ENCODE data around the gene SHC2.
"Not testable (repeated sequence)": the region's sequence is repeated elsewhere in the genome, so short reads cannot be mapped to it uniquely, and the experiment has no call there.

Gene SHC2

DNA sequence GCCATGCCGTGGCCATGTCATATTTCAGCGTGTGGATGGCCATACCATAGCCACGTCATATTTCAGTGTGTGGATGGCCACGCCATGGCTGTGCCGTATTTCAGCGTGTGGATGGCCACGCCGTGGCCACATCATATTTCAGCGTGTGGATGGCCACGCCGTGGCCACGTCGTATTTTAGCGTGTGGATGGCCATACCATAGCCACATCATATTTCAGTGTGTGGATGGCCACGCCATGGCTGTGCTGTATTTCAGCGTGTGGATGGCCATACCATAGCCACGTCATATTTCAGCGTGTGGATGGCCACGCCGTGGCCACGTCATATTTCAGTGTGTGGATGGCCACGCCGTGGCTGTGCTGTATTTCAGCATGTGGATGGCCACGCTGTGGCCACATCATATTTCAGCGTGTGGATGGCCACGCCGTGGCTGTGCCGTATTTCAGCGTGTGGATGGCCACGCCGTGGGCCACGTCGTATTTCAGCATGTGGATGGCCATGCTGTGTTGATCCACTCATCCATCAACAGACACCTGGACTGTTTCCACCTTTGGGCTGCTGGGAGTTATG, 9.8 kb downstream of the SHC2 start:
- not testable (repeated sequence) for DNase-seq (ENCODE audit: low spot score)

DNA sequence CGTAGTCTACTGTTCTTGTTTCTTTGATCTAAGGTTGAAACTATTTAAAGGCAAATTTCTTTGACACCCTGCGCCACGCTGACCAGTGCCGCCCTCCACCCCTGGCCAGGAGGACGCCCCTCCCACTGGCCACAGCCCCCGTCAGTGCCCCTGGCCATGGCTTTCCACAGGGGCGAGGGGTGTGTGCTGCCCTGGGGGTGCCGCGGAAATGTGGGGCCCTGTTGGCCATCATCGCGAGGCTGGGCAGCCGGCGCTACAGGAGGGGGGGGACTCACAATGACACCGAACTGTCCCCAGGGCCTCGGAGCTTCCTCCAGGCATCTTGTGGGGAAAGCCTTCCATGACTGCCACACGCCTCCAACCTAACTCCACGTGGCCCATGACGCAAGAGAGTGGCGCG, 10.9 kb downstream of the SHC2 start:
- DNase-seq (ENCODE audit: low spot score), result no peak

DNA sequence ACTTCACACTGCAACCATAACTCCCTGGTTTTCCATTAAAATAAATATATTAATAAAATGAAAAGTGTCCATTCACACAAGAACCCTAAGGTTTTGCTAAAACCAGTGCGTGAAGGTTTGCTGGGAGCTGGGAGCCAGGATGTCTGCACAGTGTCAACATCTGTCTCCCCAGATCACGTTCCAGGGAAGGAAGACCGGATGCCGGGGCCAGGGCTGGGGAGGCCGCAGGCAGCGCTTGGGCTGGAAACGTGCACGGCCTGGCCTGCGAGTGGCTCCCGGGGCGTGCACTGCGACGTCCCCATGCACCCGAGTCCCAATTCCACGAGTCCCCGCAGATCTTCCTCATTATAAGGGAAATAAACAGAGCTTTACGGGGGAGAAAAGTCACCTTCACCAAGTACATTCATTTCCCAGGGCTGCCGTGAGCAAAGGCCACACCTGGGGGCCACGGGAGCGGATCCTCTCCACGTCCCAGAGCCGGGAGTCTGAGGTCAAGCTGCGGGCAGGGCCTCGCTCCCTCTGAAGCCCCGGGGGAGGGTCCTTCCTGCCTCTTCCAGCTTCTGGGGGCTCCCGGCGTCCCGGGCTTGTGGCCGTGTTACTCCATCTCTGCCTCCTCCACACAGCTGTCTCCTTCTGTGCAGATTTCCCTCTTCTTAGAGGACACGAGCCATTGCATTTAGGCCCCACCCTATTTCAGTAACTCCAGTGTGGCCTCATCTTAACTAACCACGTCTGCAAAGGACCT, 12.8 kb downstream of the SHC2 start:
- DNase-seq (ENCODE audit: low spot score), result peak; percentile 77

DNA sequence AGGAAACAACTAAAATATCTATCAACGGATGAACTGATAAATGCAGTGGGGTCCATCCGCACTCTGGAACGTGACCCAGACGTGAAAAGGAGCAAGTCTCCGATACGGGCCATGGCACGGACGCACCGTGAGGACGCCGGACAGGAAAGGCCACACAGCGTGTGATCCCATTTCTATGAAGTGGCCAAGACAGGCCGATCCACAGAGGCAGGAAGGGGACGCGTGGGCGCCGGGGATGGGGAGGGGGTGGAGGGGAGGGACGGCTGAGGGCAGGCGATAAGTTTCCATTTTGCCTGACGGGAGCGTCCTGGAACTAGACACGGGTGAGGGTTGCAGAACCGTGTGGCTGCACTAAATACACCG, 13.8 kb downstream of the SHC2 start:
- DNase-seq (ENCODE audit: low spot score), result no peak

DNA sequence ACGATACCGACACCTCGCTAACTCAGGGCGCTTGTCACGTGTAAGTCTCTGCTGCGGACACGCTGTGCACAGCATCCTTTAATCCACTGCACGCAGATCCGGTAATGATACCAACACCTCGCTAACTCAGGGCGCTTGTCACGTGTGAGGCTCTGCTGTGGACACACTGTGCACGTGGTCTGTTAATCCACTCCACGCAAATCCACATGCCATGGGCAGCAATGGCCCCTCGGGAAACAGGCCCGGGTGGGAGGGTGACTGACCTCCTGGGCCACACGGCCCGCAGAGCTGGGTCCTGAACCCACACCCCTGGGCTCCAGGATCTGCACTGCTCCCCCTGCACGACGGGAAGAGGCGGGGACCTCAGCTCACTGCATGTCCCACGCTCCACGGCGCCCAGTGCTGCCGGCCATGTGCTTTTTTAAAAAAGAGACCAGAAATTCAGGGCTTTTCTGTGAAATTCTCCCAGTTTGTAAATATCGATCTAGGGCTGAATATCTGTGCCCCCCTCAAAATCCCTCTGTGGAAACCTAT, 16.1 kb downstream of the SHC2 start:
- no peak for DNase-seq (ENCODE audit: low spot score)

DNA sequence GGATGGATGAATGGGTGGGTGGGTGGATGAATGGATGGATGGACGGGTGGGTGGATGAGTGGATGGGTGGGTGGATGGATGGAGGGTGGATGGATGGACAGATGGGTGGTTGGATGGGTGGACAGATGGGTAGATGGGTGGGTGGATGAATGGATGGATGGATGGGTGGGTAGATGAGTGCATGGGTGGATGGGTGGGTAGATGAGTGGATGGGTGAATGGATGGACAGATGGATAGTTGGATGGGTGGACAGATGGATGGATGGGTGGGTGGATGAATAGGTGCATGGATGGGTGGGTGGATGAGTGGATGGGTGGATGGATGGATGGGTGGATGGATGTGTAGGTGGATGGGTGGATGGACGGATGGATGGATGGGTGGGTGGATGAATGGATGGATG, 17.8 kb downstream of the SHC2 start:
- no peak for DNase-seq (ENCODE audit: low spot score)

DNA sequence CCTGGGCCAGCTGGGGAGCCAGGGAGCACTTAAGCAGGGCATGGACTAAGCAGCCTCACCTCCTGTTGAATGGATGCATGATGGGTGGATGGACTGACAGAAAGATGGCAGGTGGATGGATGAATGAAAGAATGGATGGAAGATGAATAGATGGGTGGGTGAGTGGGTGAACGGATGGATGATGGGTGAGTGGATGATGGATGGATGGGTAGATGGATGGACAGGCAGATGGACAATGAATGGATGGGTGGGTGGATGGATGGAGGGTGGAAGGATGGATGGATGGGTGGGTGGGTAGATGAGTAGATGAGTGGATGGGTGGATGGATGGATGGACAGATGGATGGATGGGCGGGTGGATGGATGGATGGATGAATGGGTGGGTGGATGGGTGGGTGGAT, 18.7 kb downstream of the SHC2 start:
- no peak for DNase-seq (ENCODE audit: low spot score)

DNA sequence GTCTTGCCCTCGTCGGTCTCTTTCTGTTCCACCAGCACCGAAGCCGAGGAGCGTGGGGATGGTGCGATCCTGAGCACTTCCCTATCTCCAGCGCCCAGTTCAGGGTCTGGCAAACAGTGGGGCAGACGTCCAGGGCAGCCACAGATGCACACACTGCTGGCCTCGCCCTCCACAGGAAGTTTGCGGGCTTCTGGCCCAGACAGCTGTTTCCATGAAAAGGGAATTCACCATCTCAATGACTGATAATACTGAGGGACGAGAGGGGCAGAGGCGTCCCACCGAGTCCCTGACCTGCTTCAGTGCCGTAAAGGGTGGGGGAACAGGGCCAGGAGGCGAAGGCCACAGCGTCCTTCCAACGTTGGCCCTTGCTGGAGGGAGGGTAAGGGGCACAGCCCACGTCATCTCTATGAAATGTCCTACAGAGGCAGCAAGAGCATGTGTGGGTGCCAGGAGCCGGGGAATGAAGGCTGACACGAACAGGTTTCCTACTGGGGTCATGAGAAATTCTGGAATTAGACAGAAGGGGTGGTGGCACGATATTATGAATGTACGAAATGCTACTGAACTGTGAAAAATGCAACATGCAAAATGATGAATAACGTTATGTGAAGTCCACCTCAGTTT, 19.5 kb downstream of the SHC2 start:
- no peak for DNase-seq (ENCODE audit: low spot score)

DNA sequence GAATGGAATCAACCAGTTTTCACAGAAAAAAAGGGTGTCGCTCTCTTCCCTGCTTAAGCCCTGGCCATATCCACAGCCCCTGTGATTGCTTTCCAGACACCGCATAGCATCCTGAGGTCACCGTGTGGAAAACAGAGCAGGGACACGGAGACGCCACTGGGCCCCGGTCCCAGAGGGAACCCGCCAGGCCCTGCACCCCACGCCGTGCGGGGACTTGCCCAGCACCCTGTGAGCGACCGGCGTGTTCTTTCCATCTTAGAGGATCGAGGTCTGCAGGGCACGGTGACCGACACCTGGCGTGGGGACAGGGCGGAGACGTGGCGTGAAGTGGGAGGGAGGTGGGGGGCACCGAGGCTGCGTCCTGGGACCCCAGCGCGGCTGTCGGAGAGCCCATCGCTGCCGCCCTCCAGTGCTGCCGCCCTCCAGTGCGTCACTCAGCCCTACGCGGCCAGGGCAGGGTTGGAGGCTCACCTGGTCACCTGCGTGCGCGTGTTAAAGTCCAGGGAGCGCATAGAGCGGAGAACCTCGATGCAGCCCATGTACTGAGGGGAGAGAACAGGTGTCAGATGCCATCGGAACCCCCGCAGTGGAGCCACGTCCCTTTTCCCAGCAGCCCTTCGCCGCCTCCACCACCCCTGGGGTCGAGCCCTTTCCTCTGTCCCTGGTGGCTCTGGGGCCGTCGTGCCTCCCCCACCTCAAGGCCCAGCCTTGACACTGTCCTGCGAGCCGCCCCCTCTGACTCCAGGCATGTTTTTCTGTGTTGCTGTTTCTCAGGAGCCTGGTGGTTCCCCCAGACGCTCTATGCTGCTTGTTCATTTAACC, 20.2 kb downstream of the SHC2 start:
- no peak for DNase-seq (ENCODE audit: low spot score)

DNA sequence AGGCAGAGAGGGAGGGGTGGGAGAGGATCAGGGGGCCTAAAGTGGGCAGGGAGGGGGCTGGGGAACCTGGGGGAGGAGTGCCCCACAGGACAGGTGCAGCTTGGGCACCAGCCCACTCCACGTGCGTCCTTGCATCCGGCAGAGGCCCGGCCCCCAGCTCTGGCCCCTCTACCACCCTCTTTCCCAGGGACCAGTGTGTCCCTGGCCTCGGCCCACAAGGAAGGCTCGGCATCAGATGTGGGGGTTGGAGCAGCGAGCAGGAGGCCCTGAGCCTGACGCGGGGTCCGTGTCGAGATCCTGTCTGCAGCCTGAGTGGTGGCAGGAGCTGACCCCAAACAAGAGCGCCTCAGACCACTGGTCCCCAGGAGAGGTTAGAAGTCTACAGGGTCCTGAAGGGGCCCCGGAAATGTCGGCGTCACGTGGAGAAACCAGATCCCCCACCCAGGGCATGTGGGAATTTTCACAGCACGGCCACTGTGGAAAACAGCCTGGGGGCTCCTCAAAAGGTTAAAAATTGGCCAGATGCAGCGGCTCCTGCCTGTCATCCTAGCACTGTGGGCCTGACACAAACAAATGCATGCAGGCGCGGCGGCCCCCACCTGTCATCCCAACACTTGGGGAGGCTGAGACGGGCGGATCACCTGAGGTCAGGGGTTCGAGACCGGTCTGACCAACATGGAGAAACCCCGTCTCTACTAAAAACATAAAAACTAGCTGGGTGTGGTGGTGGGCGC, 21.5 kb downstream of the SHC2 start:
- DNase-seq (ENCODE audit: low spot score), result no peak

DNA sequence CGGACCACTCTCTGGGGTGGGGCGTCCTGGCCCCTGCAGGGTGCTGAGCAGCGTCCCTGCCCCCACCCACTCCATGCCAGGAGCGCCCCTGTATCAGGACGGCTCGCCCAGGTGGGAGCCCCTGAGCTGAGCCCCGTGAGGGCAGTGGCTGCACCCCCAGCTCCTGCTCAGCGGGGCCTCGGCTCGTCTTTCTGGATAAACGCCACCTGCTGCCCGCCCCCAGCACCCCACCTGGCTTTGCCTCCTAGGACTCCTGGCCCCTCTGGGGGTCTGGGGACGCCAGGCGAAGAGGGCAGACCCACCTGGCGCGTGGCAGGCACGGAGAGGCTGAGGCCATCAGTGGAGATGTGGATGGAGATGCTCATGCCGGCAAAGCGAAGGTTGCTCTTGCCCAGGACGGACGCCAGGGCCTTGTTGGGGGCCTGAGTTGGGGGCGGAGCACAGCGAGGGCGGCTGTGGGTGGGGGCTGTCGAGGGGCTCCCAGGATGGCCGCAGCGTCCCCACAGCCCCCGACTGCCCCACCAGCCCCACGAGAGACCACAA, 22.3 kb downstream of the SHC2 start:
- no peak for DNase-seq (ENCODE audit: low spot score)

DNA sequence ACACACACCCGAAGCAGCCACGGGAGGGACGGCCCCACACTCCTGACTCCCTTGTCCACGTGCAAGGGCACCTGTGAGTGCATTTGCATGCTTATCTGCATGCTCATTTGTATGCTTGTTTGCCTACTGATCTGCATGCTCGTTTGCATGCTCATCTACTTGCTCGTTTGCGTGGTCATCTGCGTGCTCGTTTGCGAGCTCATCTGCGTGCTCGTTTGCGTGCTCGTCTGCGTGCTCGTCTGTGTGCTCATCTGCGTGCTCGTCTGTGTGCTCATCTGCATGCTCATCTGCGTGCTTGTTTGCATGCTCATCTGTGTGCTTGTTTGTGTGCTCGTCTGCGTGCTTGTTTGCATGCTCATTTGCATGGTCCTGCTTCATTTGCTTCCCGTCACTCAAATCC, 23.8 kb downstream of the SHC2 start:
- no peak for DNase-seq (ENCODE audit: low spot score)

DNA sequence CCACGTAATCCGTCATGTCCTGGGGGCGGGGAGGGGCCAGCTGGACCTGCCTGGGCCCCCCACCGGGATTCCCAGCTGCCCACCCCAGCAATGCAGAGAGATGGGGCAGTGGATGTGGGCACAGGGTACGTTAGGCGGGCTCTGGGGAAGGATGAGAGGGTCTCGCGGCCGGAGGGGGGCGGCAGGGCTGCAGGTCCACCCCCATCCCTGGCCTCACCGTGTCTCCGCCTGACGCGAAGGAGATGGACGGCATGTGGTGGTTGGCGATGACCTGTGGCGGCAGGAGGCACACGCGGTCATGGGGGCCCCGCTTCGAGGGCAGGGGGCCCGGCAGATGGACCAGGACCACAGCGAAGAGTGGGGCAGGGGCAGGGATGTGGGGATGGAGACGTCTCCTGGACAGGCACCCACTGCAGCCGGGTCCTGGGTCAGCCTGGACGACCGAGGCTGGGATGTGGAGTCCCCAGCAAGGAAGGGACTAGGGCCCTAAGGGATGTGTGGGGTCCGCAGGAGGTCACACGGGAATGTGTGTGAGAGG, 24.4 kb downstream of the SHC2 start:
- DNase-seq (ENCODE audit: low spot score), result no peak

DNA sequence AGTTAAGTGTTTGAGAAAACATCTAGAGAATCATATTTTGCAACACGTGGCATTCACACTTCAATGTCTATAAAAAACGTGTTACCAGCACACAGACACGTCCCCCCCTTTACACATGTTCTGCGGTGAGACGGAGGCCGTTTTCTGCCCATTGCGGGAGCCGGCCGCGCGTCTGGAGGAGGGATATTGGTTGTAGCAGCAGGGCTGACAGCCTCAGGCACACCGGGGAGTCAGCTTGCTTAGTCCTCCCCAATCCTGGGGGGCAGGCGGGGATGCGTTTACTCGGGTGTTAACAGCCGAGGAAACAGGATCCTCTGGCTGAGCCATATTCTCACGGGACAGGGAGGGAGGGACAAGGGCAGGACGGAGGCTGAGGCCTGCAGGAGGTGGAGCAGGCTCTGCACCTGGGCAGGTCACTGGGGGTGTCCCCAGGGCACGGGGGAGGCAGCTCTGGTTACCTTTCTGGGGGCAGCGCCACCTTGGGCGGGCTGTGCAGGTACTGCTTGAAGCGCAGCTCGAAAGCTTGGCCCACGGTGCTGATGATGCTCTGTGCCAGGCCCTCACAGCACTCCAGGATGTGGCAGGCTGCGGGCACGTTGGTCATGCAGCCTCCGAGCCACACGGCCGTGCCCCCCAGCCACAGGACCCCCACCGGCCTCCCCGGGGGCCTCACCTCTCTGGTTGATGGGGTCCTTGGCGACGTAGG, 25.0 kb downstream of the SHC2 start:
- DNase-seq (ENCODE audit: low spot score), result no peak

DNA sequence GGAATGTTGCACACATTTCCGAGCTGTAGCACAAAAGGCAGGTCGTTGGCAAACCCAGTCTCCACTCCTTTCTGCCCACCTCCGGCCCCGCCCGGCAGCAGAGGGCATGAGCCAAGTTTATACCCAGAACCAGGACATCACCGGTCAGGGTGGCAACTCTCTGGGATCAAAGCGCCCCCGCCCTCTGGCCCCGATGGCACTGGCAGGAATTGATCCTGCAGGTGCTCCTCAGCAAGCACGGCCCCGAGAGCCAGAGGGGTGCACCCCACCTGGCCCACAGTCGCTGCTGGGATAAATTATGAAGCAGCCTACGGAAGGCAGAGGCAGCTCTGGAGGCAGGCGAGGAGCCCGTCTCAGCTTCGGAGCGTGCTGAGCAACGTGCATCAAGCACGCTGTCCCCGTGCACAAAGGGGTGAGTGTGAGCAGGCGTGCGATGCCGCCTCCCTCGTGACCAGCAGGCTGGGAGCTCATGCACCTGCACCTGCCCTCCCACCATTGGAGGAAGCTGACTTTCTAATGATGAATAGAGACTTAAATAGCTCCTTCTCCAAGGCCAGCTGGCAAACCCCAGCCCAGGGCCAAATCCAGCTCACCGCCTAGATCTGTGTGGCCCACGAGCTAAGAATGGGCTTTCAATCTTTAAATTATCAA, 25.7 kb downstream of the SHC2 start:
- DNase-seq (ENCODE audit: low spot score), result no peak

DNA sequence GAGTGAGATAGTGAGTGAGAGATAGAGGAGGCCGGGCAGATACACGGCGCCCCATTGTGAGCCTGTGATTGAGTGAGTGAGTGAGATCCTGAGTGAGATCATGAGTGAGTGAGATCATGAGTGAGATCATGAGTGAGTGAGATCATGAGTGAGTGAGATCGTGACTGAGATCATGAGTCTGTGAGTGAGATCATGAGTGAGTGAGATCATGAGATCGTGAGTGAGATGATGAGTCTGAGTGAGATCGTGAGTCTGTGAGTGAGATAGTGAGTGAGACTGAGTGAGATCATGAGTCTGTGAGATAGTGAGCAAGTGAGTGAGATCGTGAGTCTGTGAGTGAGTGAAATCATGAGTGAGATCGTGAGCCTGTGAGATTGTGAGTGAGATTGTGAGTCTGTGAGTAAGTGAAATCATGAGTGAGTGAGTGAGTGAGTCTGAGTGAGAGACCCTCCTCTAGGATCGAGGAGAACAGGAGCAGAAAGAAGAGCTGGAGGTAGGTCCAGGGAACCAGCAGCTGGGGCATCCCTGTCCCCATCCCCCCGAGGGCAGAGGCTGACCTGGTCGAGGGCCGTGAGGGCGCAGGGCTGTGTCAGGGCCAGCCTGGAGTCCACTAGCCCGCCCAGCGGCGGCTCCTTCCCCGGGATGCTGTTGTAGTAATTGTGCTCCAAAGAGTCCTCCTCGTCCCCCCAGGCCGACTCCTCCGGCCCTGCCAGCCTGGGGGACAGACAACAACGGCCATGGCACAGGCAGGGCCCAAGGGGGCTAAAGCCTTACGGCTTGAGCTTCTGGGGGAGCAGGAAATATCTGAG, 26.5 kb downstream of the SHC2 start:
- DNase-seq (ENCODE audit: low spot score), result no peak

DNA sequence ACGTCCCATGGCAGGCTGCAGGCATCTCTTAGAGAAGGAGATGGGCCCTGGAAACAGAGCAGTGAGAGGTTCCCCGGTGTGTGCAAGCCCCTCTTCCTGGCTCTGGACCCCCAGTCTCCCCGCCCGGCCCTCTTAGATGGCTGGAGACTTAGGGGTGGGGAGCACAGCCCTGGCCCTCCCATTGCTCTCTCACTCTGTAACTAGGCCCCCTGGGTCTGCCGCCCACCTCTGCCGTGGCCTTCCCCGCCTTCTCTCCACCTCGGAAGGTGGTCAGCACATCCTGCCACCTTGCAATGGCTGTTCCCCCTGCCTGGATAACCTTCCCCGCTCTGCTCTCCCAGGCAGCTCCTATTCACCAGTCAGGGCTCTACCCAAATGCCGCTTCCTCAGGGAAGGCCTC, 30.1 kb downstream of the SHC2 start:
- DNase-seq (ENCODE audit: low spot score), result no peak

DNA sequence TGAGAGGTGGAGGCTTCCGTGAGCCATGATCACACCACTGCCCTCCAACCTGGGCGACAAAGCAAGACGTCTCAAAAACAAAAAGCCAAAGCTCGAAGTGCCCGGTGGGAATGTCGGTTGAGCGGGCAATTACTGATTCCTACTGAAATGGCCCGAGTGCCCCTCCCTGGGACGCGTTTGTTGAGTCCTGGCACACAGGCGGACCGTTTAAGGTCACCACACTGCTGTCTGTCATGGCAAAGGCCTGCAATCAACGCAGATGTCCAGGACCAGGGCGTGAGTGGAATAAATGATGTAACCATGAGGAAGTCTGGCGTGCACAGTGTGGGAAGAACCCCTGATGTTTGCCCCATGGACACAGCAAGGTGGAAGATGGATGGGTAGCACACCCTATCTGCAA, 32.7 kb downstream of the SHC2 start:
- no peak for DNase-seq (ENCODE audit: low spot score)

DNA sequence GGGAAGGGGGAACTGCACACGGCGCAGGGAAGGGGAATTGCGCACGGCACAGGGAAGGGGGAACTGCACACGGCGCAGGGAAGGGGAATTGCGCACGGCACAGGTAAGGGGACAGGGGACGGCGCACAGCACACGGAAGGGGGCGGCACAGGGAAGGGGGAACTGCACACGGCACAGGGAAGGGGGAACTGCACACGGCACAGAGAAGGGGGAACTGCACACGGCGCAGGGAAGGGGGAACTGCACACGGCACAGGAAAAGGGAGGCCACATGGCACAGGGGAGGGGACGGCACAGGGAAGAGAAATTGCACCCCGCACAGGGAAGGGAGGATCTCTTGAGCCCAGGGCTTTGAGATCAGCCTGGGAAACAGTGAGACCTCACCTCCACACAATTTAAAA, 33.2 kb downstream of the SHC2 start:
- DNase-seq (ENCODE audit: low spot score), result not testable (repeated sequence)
